CD4-positive, alpha-beta memory T cell (primary cell): ENCODE measurements around the gene FRMD4A. TPM values are rescaled to one million over a fixed set of nuclear protein-coding genes. Genes with fewer than 3 reads are reported as not detected.

Experiments used
- CTCF ChIA-PET: fragments of 350-600 bp; sonication (Branson Sonifier 250); formaldehyde crosslinking; loops from one replicate; lab custom pipeline; 2021; ENCODE audit warnings: inconsistent platforms; ENCODE audit not compliant: partially characterized antibody; lab: Charles Lee
- POLR2A ChIA-PET: fragments of 350-600 bp; sonication (Branson Sonifier 250); formaldehyde crosslinking; loops from one replicate; lab custom pipeline; 2021; ENCODE audit not compliant: partially characterized antibody; lab: Charles Lee
- DNase-seq, 5 donors: peaks; one replicate each; pipeline versions ENCODE4 v3.0.0 to v3.0.0-alpha.2; 2020 to 2022; ENCODE audit warnings: mixed read lengths in 1 of 5
- H3K27ac ChIP-seq: one replicate; pipeline ENCODE4 v1.7.0; 2013; ENCODE audit warnings: low read depth, low read length
- H3K27me3 ChIP-seq: 2 replicates; pipeline ENCODE4 v1.7.0; 2013; ENCODE audit warnings: mild to moderate bottlenecking, low read length, moderate library complexity; ENCODE audit not compliant: insufficient read depth
- H3K36me3 ChIP-seq: 2 replicates; pipeline ENCODE4 v1.7.0; 2013; ENCODE audit warnings: mild to moderate bottlenecking, low read length, moderate library complexity; ENCODE audit not compliant: insufficient read depth
- H3K4me1 ChIP-seq: 2 replicates; pipeline ENCODE4 v1.7.0; 2013; ENCODE audit warnings: mild to moderate bottlenecking, low read length, moderate library complexity; ENCODE audit not compliant: insufficient read depth
- H3K4me3 ChIP-seq, 2 donors: one replicate each; pipeline ENCODE4 v1.7.0; 2013; ENCODE audit warnings: low read length in 2 of 2, mild to moderate bottlenecking in 1 of 2
- H3K9me3 ChIP-seq, 2 donors: one replicate each; pipeline ENCODE4 v1.7.0; 2013; ENCODE audit warnings: low read length in 2 of 2, control low read depth in 1 of 2; ENCODE audit not compliant: control insufficient read depth in 1 of 2
- H3K27ac Mint-ChIP-seq, 7 donors: one replicate each; pipeline ENCODE4 v1.8.0; 2020 to 2021; ENCODE audit warnings: mixed read lengths in 7 of 7, mild to moderate bottlenecking in 6 of 7, inconsistent platforms in 3 of 7, moderate library complexity in 3 of 7
- H3K27me3 Mint-ChIP-seq, 2 donors: one replicate each; pipeline ENCODE4 v1.8.0; 2020 to 2021; ENCODE audit warnings: mixed read lengths in 2 of 2
- H3K36me3 Mint-ChIP-seq, 2 donors: one replicate each; pipeline ENCODE4 v1.8.0; 2020 to 2021; ENCODE audit warnings: mixed read lengths in 2 of 2, inconsistent platforms in 1 of 2, mild to moderate bottlenecking in 1 of 2
- H3K4me1 Mint-ChIP-seq, 4 donors: one replicate each; pipeline ENCODE4 v1.8.0; 2020 to 2021; ENCODE audit warnings: mixed read lengths in 4 of 4, mild to moderate bottlenecking in 1 of 4
- H3K4me3 Mint-ChIP-seq, 8 donors: one replicate each; pipeline ENCODE4 v1.8.0; 2020 to 2021; ENCODE audit warnings: mixed read lengths in 8 of 8, mild to moderate bottlenecking in 7 of 8, moderate library complexity in 6 of 8, inconsistent platforms in 3 of 8
- H3K9me3 Mint-ChIP-seq, 8 donors: one replicate each; pipeline ENCODE4 v1.8.0; 2020 to 2021; ENCODE audit warnings: mixed read lengths in 8 of 8, mild to moderate bottlenecking in 5 of 8, inconsistent platforms in 3 of 8, moderate library complexity in 1 of 8
- intact Hi-C: fragments of 100-400 bp; cut with micrococcal nuclease; formaldehyde crosslinking; loops from one replicate; pipeline ENCODE4 v1.15.1; 2023
- polyA plus RNA-seq, 2 donors: library from polyadenylated mRNA; unstranded; fragments of 300-500 nt; fragmentation: Illumina TruSeq; gene quantifications; one replicate each; pipeline ENCODE4 v1.2.3, GENCODE V29; 2021
- total RNA-seq, 2 experiments: library from RNA; stranded (reverse); gene quantifications; one replicate each; pipeline ENCODE4 v1.2.3, GENCODE V29; 2021

Gene FRMD4A
- total and polyA plus RNA-seq, 4 experiments from 2014 or later = 0.89 to 2.4 (median 1.9) TPM; not detected in 1

- Mint-ChIP-seq H3K9me3 (peaks cover 0 to 2% (median 0%) of the 10 kb centered on the region in 8 donors), H3K27me3 (peaks cover 16 to 39% of the 10 kb centered on the region in 2 donors), H3K36me3 (no peaks in the 10 kb centered on the region), H3K27ac (no peak overlapping the region), H3K4me3 (no peak overlapping the region), H3K4me1 (peaks cover 13 to 20% (median 17%) of the 10 kb centered on the region in 4 donors)
- ChIA-PET POLR2A (interaction anchor here (1.2 kb wide), 1 partner anchor 15 kb away, joined by 3 read pairs; no protein-coding TSS in a partner anchor), CTCF (no interaction called here)
- H3K4me3 ChIP-seq = no peak overlapping the region
- H3K27ac ChIP-seq = no peak overlapping the region
- intact Hi-C loops = no loop called here
- H3K27me3 ChIP-seq = no peaks in the 10 kb centered on the region
- no peaks in the 10 kb centered on the region for H3K9me3 ChIP-seq
- DNase-seq = no peak
- no peaks in the 10 kb centered on the region for H3K36me3 ChIP-seq
- peaks cover 14% of the 10 kb centered on the region for H3K4me1 ChIP-seq
Observed at GRCh38 chr10:13704964-13705363, 625.8 kb downstream of the FRMD4A start.

GRCh38 chr10:13703997-13704536, 626.7 kb downstream of the FRMD4A start:
- no peak for DNase-seq
- ChIA-PET CTCF (no interaction called here), POLR2A (no interaction called here)
- peaks cover 14% of the 10 kb centered on the region for H3K4me1 ChIP-seq
- H3K4me3 ChIP-seq = no peak overlapping the region
- no peaks in the 10 kb centered on the region for H3K27me3 ChIP-seq
- H3K9me3 ChIP-seq = no peaks in the 10 kb centered on the region
- intact Hi-C loops = no loop called here
- no peak overlapping the region for H3K4me3 Mint-ChIP-seq
- H3K4me1 Mint-ChIP-seq = peaks cover 13 to 20% (median 17%) of the 10 kb centered on the region in 4 donors
- peaks cover 16 to 39% of the 10 kb centered on the region in 2 donors for H3K27me3 Mint-ChIP-seq
- H3K9me3 Mint-ChIP-seq = peaks cover 0 to 2% (median 0%) of the 10 kb centered on the region in 8 donors
- H3K36me3 Mint-ChIP-seq = no peaks in the 10 kb centered on the region
- no peak overlapping the region for H3K27ac ChIP-seq
- no peak overlapping the region for H3K27ac Mint-ChIP-seq
- no peaks in the 10 kb centered on the region for H3K36me3 ChIP-seq

GRCh38 chr10:13703101-13703818, 627.5 kb downstream of the FRMD4A start:
- Histone ChIP-seq H3K27me3 (no peaks in the 10 kb centered on the region), H3K9me3 (no peaks in the 10 kb centered on the region), H3K4me3 (no peak overlapping the region), H3K36me3 (no peaks in the 10 kb centered on the region), H3K4me1 (peaks cover 14% of the 10 kb centered on the region), H3K27ac (no peak overlapping the region)
- no peak for DNase-seq
- H3K4me3 Mint-ChIP-seq = no peak overlapping the region
- ChIA-PET POLR2A (no interaction called here), CTCF (no interaction called here)
- H3K4me1 Mint-ChIP-seq = peaks cover 13 to 18% (median 17%) of the 10 kb centered on the region in 4 donors
- peaks cover 0 to 2% (median 0%) of the 10 kb centered on the region in 8 donors for H3K9me3 Mint-ChIP-seq
- H3K27me3 Mint-ChIP-seq = peaks cover 17 to 39% of the 10 kb centered on the region in 2 donors
- no peak overlapping the region for H3K27ac Mint-ChIP-seq
- intact Hi-C loops = no loop called here
- H3K36me3 Mint-ChIP-seq = no peaks in the 10 kb centered on the region

- Histone ChIP-seq H3K4me3 (no peak overlapping the region), H3K27me3 (no peaks in the 10 kb centered on the region), H3K4me1 (no peaks in the 10 kb centered on the region), H3K36me3 (no peaks in the 10 kb centered on the region), H3K27ac (no peak overlapping the region), H3K9me3 (no peaks in the 10 kb centered on the region)
- no peaks in the 10 kb centered on the region for H3K4me1 Mint-ChIP-seq
- H3K36me3 Mint-ChIP-seq = no peaks in the 10 kb centered on the region
- H3K27me3 Mint-ChIP-seq = peaks cover 9 to 24% of the 10 kb centered on the region in 2 donors
- POLR2A ChIA-PET = no interaction called here
- peaks cover 0 to 2% (median 0%) of the 10 kb centered on the region in 8 donors for H3K9me3 Mint-ChIP-seq
- no peak overlapping the region for H3K27ac Mint-ChIP-seq
- intact Hi-C loops = no loop called here
- DNase-seq = no peak
- CTCF ChIA-PET = no interaction called here
- no peak overlapping the region for H3K4me3 Mint-ChIP-seq
Observed at GRCh38 chr10:13701157-13701919, 629.4 kb downstream of the FRMD4A start.

GRCh38 chr10:13700473-13701144, 630.1 kb downstream of the FRMD4A start:
- Histone ChIP-seq H3K27ac (no peak overlapping the region), H3K27me3 (no peaks in the 10 kb centered on the region), H3K9me3 (no peaks in the 10 kb centered on the region), H3K4me3 (no peak overlapping the region), H3K4me1 (no peaks in the 10 kb centered on the region), H3K36me3 (no peaks in the 10 kb centered on the region)
- H3K36me3 Mint-ChIP-seq = no peaks in the 10 kb centered on the region
- peaks cover 0 to 2% (median 0%) of the 10 kb centered on the region in 8 donors for H3K9me3 Mint-ChIP-seq
- no peak overlapping the region for H3K4me3 Mint-ChIP-seq
- CTCF ChIA-PET = no interaction called here
- DNase-seq = no peak
- no peaks in the 10 kb centered on the region for H3K4me1 Mint-ChIP-seq
- intact Hi-C loops = no loop called here
- H3K27me3 Mint-ChIP-seq = peaks cover 7 to 19% of the 10 kb centered on the region in 2 donors
- POLR2A ChIA-PET = no interaction called here
- no peak overlapping the region for H3K27ac Mint-ChIP-seq

- H3K27me3 ChIP-seq = no peaks in the 10 kb centered on the region
- intact Hi-C loops = no loop called here
- no peaks in the 10 kb centered on the region for H3K36me3 Mint-ChIP-seq
- H3K4me1 Mint-ChIP-seq = no peaks in the 10 kb centered on the region
- CTCF ChIA-PET = interaction anchor here (0.6 kb wide), 1 partner anchor 1734 kb away, joined by 3 read pairs; no protein-coding TSS in a partner anchor
- H3K4me3 ChIP-seq = no peak overlapping the region
- DNase-seq = no peak
- H3K9me3 Mint-ChIP-seq = peaks cover 0 to under 1% (median 0%) of the 10 kb centered on the region in 8 donors
- no peak overlapping the region for H3K27ac Mint-ChIP-seq
- POLR2A ChIA-PET = no interaction called here
- H3K9me3 ChIP-seq = no peaks in the 10 kb centered on the region
- no peaks in the 10 kb centered on the region for H3K4me1 ChIP-seq
- H3K27me3 Mint-ChIP-seq = peaks cover 1 to 15% of the 10 kb centered on the region in 2 donors
- H3K27ac ChIP-seq = no peak overlapping the region
- no peak overlapping the region for H3K4me3 Mint-ChIP-seq
- no peaks in the 10 kb centered on the region for H3K36me3 ChIP-seq
Observed at GRCh38 chr10:13699216-13699615, 631.5 kb downstream of the FRMD4A start.

- Histone ChIP-seq H3K36me3 (no peaks in the 10 kb centered on the region), H3K9me3 (no peaks in the 10 kb centered on the region), H3K27me3 (no peaks in the 10 kb centered on the region), H3K4me3 (no peak overlapping the region), H3K27ac (no peak overlapping the region), H3K4me1 (no peaks in the 10 kb centered on the region)
- Mint-ChIP-seq H3K27me3 (peaks cover 1 to 10% of the 10 kb centered on the region in 2 donors), H3K36me3 (no peaks in the 10 kb centered on the region), H3K4me3 (no peak overlapping the region), H3K4me1 (no peaks in the 10 kb centered on the region), H3K27ac (no peak overlapping the region), H3K9me3 (no peaks in the 10 kb centered on the region)
- ChIA-PET CTCF (no interaction called here), POLR2A (no interaction called here)
- no peak for DNase-seq
- intact Hi-C loops = no loop called here
Observed at GRCh38 chr10:13698217-13698616, 632.5 kb downstream of the FRMD4A start.
